Measurements from ENCODE around the gene GREB1. TPM values are rescaled to one million over a fixed set of nuclear protein-coding genes. Genes with fewer than 3 reads are reported as not detected.

GREB1 gene
- total RNA-seq, 1 experiment from 2014 or later: 0.37 TPM

DNA sequence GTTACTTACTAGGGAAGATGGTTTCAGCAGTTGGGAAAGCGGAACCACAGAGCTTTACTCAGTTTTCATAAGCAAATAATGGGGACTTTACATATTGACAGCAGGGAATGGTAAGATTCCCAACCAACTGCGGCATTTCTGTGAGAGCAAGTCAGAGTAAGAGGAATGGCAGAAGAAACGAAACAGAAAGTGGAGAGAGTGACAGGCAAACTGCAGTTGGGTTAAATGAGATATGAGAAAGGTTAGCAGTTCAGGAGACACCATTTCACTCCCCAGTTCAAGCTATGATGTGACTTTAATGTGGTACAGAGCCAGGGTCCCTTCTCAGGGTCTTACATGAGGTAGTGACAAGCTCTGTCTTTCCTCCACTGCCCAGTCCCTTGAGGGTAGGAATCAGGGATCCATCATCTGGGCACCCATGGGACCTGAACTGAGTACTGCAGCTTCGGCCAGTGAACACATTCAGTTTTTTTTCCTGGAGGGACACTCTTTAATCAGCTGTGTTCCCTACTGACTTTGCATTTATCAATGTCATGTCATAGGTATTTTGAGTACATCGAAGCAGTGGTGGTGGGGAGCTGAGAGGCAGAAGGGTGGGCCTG, 33.0 kb upstream of the GREB1 start:
- CTCF ChIA-PET: no interaction called here
- peaks cover 10% of the 10 kb centered on the region for H3K4me1 ChIP-seq (replicated peaks; ENCODE audit: insufficient read depth)
- no peak overlapping the region for H3K4me2 ChIP-seq
- H4K20me1 ChIP-seq (ENCODE audit: insufficient read depth): no peaks in the 10 kb centered on the region
- H2AFZ ChIP-seq: no peak overlapping the region
- 0 out of 2 replicates have a peak, but pooled peaks cover 7% of the 10 kb centered on the region for H3F3A ChIP-seq (ENCODE audit: insufficient read depth, low read depth)
- H3K4me3 ChIP-seq: no peak overlapping the region
- H3K9me2 ChIP-seq (ENCODE audit: insufficient read depth): no peaks in the 10 kb centered on the region
- H3K36me3 ChIP-seq (ENCODE audit: low read depth): no peaks in the 10 kb centered on the region
- POLR2A ChIA-PET (ENCODE audit: unreplicated experiment): no interaction called here
- H3K9me3 ChIP-seq (ENCODE audit: insufficient read depth, low read depth): peaks cover 2% of the 10 kb centered on the region; the same call in 1 of the 2 replicates
- DNase-seq: no peak
- no peaks in the 10 kb centered on the region for H3K79me2 ChIP-seq (ENCODE audit: low read depth)
- intact Hi-C loops (cut with micrococcal nuclease; ENCODE audit: unreplicated experiment): no loop called here
- peaks cover 4% of the 10 kb centered on the region; the same call in 1 of the 2 replicates for H3K27me3 ChIP-seq (ENCODE audit: insufficient read depth, low read depth)
- BruUV-seq (replicated peaks): no TSS peak
- no peak overlapping the region for H3K27ac ChIP-seq
- TF ChIP-seq, protein P1, sequence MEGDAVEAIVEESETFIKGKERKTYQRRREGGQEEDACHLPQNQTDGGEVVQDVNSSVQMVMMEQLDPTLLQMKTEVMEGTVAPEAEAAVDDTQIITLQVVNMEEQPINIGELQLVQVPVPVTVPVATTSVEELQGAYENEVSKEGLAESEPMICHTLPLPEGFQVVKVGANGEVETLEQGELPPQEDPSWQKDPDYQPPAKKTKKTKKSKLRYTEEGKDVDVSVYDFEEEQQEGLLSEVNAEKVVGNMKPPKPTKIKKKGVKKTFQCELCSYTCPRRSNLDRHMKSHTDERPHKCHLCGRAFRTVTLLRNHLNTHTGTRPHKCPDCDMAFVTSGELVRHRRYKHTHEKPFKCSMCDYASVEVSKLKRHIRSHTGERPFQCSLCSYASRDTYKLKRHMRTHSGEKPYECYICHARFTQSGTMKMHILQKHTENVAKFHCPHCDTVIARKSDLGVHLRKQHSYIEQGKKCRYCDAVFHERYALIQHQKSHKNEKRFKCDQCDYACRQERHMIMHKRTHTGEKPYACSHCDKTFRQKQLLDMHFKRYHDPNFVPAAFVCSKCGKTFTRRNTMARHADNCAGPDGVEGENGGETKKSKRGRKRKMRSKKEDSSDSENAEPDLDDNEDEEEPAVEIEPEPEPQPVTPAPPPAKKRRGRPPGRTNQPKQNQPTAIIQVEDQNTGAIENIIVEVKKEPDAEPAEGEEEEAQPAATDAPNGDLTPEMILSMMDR (conservative IDR thresholded peaks at IDR 0.05): no peak
- no peak for TF ChIP-seq EZH2 (IDR thresholded peaks at IDR 0.05; ENCODE audit: low read depth)

DNA sequence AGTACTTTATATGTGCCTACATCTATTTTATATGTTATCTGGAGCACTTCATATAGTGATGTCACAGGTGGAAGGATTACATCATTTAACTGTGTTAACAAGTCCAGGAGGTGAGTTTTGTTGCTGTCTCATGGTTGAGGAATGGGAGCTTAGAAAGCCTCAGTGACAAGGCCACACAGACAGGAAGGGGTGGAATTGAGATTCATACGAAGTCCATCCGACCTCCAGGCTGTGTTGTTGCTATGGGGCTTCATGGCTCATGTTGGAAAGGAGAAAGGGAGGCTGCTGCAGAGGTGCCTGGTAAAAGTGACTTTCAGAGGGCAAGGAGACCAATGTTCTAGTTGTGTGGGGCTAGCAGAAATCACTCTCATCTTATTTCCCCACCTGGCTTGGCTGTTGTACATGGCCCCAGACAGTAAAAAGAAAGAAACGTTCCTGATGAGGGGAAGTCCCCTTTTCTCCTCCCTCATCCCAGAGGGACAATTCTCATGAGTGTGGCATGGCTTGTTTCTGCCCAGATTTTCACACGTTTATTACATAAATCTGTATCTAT, 31.0 kb upstream of the GREB1 start:
- DNase-seq: peak in 1 of 2 experiments; percentile 46
- H3K27me3 ChIP-seq (ENCODE audit: insufficient read depth, low read depth): no peaks in the 10 kb centered on the region; the same call in 1 of the 2 replicates
- 0 out of 2 replicates have a peak, but pooled peaks cover 14% of the 10 kb centered on the region for H3F3A ChIP-seq (ENCODE audit: insufficient read depth, low read depth)
- no peaks in the 10 kb centered on the region for H3K79me2 ChIP-seq (ENCODE audit: low read depth)
- CTCF ChIA-PET: no interaction called here
- TF ChIP-seq EZH2 (IDR thresholded peaks at IDR 0.05; ENCODE audit: low read depth): no peak
- TF ChIP-seq, protein P1 (conservative IDR thresholded peaks at IDR 0.05): no peak
- H2AFZ ChIP-seq: no peak overlapping the region
- POLR2A ChIA-PET (ENCODE audit: unreplicated experiment): no interaction called here
- no peaks in the 10 kb centered on the region for H4K20me1 ChIP-seq (ENCODE audit: insufficient read depth)
- peaks cover 20% of the 10 kb centered on the region for H3K4me1 ChIP-seq (replicated peaks; ENCODE audit: insufficient read depth)
- H3K27ac ChIP-seq: no peak overlapping the region
- no peak overlapping the region for H3K4me3 ChIP-seq
- intact Hi-C loops (cut with micrococcal nuclease; ENCODE audit: unreplicated experiment): no loop called here
- H3K9me2 ChIP-seq (ENCODE audit: insufficient read depth): no peaks in the 10 kb centered on the region
- H3K9me3 ChIP-seq (ENCODE audit: insufficient read depth, low read depth): peaks cover 2% of the 10 kb centered on the region; the same call in 1 of the 2 replicates
- no peaks in the 10 kb centered on the region for H3K36me3 ChIP-seq (ENCODE audit: low read depth)
- no TSS peak for BruUV-seq (replicated peaks)
- no peak overlapping the region for H3K4me2 ChIP-seq

DNA sequence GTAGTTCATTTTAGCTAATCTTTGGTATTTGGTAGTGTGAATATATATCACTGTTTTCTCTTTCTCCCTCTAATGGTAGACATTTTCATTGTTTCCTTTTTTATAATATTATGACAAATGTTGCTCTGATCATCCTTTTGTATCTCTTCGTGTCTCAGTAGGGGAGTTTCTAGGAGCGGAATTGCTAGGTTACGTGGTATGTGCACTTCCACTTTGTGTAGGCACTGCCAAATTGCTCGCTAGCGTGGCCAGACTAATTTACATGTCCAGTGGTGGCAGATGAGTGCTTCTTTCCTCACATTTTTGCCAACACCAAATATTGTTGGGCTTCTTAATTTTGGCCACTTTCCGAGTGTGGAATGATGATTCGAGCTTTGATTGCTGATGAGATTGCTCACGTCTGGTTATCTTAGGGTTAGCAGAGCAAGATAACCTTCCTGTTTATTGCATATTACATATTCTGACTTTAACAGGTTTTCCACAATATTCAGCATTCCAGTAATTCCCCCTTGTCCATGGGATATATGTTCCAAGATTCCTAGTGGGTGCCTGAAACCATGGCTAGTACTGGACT, 30.4 kb upstream of the GREB1 start:
- no TSS peak for BruUV-seq (replicated peaks)
- CTCF ChIA-PET: no interaction called here
- POLR2A ChIA-PET (ENCODE audit: unreplicated experiment): no interaction called here

More for the DNA sequence above, 30.4 kb upstream of the GREB1 start:
- peaks cover 14% of the 10 kb centered on the region for H3K4me1 ChIP-seq (replicated peaks; ENCODE audit: insufficient read depth)
- H3K36me3 ChIP-seq (ENCODE audit: low read depth): no peaks in the 10 kb centered on the region
- H2AFZ ChIP-seq: no peak overlapping the region
- no peaks in the 10 kb centered on the region; the same call in 1 of the 2 replicates for H3K27me3 ChIP-seq (ENCODE audit: insufficient read depth, low read depth)
- no peak for TF ChIP-seq EZH2 (IDR thresholded peaks at IDR 0.05; ENCODE audit: low read depth)
- TF ChIP-seq, protein P1 (conservative IDR thresholded peaks at IDR 0.05): no peak
- H3K4me2 ChIP-seq: no peak overlapping the region
- no peaks in the 10 kb centered on the region for H4K20me1 ChIP-seq (ENCODE audit: insufficient read depth)
- no peak for DNase-seq
- intact Hi-C loops (cut with micrococcal nuclease; ENCODE audit: unreplicated experiment): no loop called here
- no peak overlapping the region for H3K27ac ChIP-seq
- no peaks in the 10 kb centered on the region for H3K79me2 ChIP-seq (ENCODE audit: low read depth)
- 0 out of 2 replicates have a peak, but pooled peaks cover 14% of the 10 kb centered on the region for H3F3A ChIP-seq (ENCODE audit: insufficient read depth, low read depth)
- no peak overlapping the region for H3K4me3 ChIP-seq
- 0 out of 2 replicates have a peak, but pooled peaks cover 2% of the 10 kb centered on the region for H3K9me3 ChIP-seq (ENCODE audit: insufficient read depth, low read depth)
- no peaks in the 10 kb centered on the region for H3K9me2 ChIP-seq (ENCODE audit: insufficient read depth)
